Gastrocnemius medialis (tissue), 4 donors: Measurements from ENCODE around the gene CSRNP3.

Experiments
- CTCF ChIP-seq, 5 experiments: fragments of 450-650 bp in 3 of 5; fragments of 200-600 bp in 2 of 5; sonication (generic) in 2 of 5; IDR thresholded peaks in 4 of 5; conservative IDR thresholded peaks in 1 of 5; 1 replicate in 4 of 5; 2 replicates in 1 of 5; pipeline ENCODE4 v1.5.1; 2016 to 2019; ENCODE audit warnings: antibody characterized with exemption in 5 of 5, mild to moderate bottlenecking in 3 of 5, moderate library complexity in 3 of 5
- POLR2A ChIP-seq, 2 donors: fragments of 450-650 bp; IDR thresholded peaks; one replicate each; pipeline ENCODE4 v1.6.1; 2017; ENCODE audit warnings: antibody characterized with exemption in 2 of 2, mild to moderate bottlenecking in 2 of 2, moderate library complexity in 2 of 2

GRCh38 chr2:165563468-165564225, 94.1 kb downstream of the CSRNP3 start:
- TF ChIP-seq CTCF (IDR thresholded peaks at IDR 0.05 in 4 of 5, conservative IDR thresholded peaks at IDR 0.05 in 1 of 5) (no peak), POLR2A (IDR thresholded peaks at IDR 0.05) (no peak)
